Right atrium auricular region (tissue), 2 donors: ENCODE data around the gene NRXN3. TPM values are rescaled to one million over a fixed set of nuclear protein-coding genes. Genes with fewer than 3 reads are reported as not detected.

ENCODE experiments used
- DNase-seq: peaks from one replicate; pipeline ENCODE4 v3.0.0-alpha.2; 2019; ENCODE audit warnings: low spot score
- H3K27ac ChIP-seq, 2 donors: fragments of 200-600 bp; sonication (generic); 1 replicate in 1 of 2; 2 replicates in 1 of 2; pipeline ENCODE4 v1.5.1; 2016 to 2019
- H3K27me3 ChIP-seq, 2 donors: fragments of 200-600 bp; sonication (generic); one replicate each; pipeline versions ENCODE4 v1.5.1 to v1.6.0; 2017 to 2019
- H3K36me3 ChIP-seq: fragments of 200-600 bp; sonication (generic); one replicate; pipeline ENCODE4 v1.5.1; 2016
- H3K4me1 ChIP-seq, 2 donors: fragments of 200-600 bp; sonication (generic); one replicate each; pipeline versions ENCODE4 v1.5.1 to v1.6.0; 2017 to 2019
- H3K4me3 ChIP-seq, 2 donors: fragments of 200-600 bp; sonication (generic); 1 replicate in 1 of 2; 2 replicates in 1 of 2; pipeline ENCODE4 v1.5.1; 2017 to 2019; ENCODE audit warnings: mild to moderate bottlenecking in 1 of 2, moderate library complexity in 1 of 2
- H3K9me3 ChIP-seq, 2 donors: fragments of 200-600 bp; sonication (generic); one replicate each; pipeline ENCODE4 v1.5.1; 2019
- total RNA-seq, 2 donors: library from RNA; depleted of rRNA; stranded (reverse); fragments of >200 nt; gene quantifications; one replicate each; pipeline ENCODE4 v1.1.0, GENCODE V29; 2016
- TF ChIP-seq, protein P1 (sequence below), 2 donors: fragments of 200-600 bp; sonication (generic); IDR thresholded peaks; one replicate each; pipeline ENCODE4 v1.5.1; 2019; ENCODE audit warnings: antibody characterized with exemption in 2 of 2

The NRXN3 gene
- total RNA-seq, 2 donors from 2014 or later = 2.0 to 2.3 TPM

DNA sequence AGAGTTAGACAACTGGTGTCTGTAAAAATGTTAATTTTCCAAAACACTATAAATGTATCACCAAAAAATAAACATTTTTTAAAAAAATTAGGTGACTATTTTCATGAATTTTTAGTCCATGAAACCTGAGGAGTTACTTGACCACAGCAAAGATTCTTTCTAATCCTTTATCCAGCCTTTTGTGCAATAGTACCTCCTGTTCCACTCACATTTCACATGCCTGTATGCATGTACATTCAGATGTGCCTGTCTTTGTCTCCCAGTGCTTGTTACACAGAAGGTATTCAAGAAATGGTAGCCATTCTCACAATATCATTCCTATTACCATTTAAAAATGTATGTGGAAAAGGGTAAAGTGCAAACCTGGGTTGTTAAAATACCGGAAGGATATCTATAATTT, 1184.2 kb downstream of the NRXN3 start:
- Histone ChIP-seq H3K27me3 (no peaks in the 10 kb centered on the region), H3K4me3 (no peak overlapping the region), H3K36me3 (no peaks in the 10 kb centered on the region), H3K27ac (no peak overlapping the region), H3K9me3 (no peaks in the 10 kb centered on the region), H3K4me1 (no peaks in the 10 kb centered on the region)
- DNase-seq = no peak
- TF ChIP-seq, protein P1, sequence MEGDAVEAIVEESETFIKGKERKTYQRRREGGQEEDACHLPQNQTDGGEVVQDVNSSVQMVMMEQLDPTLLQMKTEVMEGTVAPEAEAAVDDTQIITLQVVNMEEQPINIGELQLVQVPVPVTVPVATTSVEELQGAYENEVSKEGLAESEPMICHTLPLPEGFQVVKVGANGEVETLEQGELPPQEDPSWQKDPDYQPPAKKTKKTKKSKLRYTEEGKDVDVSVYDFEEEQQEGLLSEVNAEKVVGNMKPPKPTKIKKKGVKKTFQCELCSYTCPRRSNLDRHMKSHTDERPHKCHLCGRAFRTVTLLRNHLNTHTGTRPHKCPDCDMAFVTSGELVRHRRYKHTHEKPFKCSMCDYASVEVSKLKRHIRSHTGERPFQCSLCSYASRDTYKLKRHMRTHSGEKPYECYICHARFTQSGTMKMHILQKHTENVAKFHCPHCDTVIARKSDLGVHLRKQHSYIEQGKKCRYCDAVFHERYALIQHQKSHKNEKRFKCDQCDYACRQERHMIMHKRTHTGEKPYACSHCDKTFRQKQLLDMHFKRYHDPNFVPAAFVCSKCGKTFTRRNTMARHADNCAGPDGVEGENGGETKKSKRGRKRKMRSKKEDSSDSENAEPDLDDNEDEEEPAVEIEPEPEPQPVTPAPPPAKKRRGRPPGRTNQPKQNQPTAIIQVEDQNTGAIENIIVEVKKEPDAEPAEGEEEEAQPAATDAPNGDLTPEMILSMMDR (IDR thresholded peaks at IDR 0.05) = no peak

DNA sequence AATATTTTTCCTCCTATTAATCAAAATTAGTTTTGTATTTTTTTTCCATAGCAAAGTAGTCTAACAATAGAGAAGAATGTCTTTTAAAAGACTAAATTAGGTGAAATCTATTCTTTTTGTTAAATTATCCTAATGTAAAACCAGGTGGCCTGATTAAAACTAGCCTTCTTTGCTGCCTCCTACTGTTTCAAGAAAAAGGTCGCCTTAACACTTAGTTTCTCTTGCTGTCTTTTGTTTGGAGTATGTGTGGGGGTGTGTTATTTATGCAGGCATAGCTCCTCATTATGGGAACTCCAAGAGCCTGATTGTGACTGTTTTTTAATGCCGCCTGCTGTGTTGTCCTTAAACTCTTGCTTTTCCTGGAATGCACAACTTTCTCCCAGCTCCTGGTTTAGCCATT, 1185.9 kb downstream of the NRXN3 start:
- Histone ChIP-seq H3K27ac (no peak overlapping the region), H3K27me3 (no peaks in the 10 kb centered on the region), H3K4me3 (no peak overlapping the region), H3K9me3 (no peaks in the 10 kb centered on the region), H3K36me3 (no peaks in the 10 kb centered on the region), H3K4me1 (no peaks in the 10 kb centered on the region)
- DNase-seq = no peak
- TF ChIP-seq, protein P1 (IDR thresholded peaks at IDR 0.05) = no peak

DNA sequence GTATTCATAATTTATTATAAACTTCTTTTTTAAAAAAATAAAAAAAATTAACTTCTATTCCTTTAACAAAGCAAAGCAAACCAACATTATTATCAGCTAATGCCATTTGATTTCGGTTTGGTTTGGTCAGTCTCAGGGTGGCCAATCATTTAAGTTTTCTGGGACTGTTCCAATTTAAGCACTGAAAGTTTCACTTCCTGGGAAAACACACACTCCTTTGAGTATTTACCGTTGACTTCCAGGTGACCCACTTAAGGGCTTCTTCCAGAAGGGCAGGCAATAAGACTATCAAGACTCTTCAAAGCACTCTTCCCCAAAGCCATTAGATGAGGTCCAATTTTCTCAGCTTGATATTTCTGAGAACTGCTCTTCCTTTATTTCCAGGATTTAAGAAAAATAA, 1187.1 kb downstream of the NRXN3 start:
- no peak overlapping the region for H3K4me3 ChIP-seq
- H3K36me3 ChIP-seq = no peaks in the 10 kb centered on the region
- H3K27ac ChIP-seq = no peak overlapping the region
- H3K9me3 ChIP-seq = no peaks in the 10 kb centered on the region
- TF ChIP-seq, protein P1 (IDR thresholded peaks at IDR 0.05) = no peak
- no peak for DNase-seq
- H3K4me1 ChIP-seq = no peaks in the 10 kb centered on the region
- H3K27me3 ChIP-seq = no peaks in the 10 kb centered on the region

DNA sequence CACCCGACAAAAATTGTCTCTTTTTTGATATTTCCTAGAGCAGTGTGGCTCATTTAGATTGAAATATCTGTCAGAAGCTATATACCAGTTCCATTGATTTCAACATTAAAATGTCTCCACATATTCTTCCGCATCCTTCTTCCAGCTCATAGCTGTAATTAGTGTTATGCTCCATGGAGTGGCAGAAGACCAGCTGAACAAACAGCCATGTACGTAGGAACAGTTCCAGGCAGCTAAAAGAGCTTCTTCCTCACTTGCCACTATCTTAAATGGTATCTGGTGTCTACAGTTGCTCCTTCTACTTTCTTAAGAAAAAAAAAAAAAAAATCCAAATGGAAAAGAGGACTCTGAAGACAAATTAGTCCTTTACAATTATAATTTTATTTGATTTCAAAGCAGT, 1193.1 kb downstream of the NRXN3 start:
- Histone ChIP-seq H3K27me3 (no peaks in the 10 kb centered on the region), H3K36me3 (no peaks in the 10 kb centered on the region), H3K9me3 (no peaks in the 10 kb centered on the region), H3K4me3 (no peak overlapping the region), H3K4me1 (no peaks in the 10 kb centered on the region), H3K27ac (no peak overlapping the region)
- DNase-seq = no peak
- TF ChIP-seq, protein P1 (IDR thresholded peaks at IDR 0.05) = no peak

DNA sequence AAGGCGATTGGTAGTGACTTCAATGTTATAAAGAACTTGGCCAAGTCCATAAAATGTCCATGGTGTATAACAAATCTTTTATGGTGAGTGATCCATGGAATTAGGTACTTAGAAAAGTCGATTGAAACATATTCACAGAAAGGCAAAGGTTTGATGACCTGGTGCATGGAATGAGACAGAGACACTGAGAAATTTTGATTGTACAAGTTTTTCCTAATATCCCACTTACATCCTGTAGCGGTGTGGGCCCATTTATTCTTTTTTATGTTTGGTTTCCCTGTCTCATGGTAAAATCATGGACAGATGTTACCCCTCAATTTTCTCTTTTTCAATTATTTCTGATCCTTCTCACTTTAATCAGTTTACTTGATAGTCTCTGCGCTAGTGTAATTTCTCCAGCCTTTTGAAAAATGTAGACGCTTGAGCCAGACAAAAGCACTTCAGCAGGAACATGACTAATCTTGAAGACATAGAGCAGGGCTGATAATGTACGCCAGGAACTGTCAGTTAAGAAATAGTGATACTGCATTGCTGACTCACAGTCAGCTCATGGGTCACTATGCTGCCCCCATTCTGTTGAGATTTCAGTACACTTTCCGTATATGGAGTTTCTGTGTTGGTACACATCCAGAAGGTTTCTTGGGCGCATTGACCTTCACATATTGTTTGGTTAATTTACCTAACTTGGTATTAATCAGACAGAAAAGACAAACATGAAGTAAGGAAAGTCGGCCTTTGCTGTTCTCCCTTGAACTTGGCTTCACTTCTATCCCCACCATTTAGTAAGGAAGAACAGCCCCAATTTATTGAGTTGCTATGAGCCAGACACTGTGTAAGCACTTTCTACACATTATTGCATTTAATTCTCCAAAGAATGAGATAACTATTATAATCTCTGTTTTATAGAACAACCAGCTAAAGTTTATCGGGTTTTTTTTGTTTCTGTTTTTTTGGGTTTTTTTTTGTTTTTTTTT, 1199.5 kb downstream of the NRXN3 start:
- TF ChIP-seq, protein P1 (IDR thresholded peaks at IDR 0.05) = no peak
- no peaks in the 10 kb centered on the region for H3K4me1 ChIP-seq
- no peak for DNase-seq
- H3K4me3 ChIP-seq = no peak overlapping the region
- H3K27me3 ChIP-seq = no peaks in the 10 kb centered on the region
- no peak overlapping the region for H3K27ac ChIP-seq
- no peaks in the 10 kb centered on the region for H3K36me3 ChIP-seq
- H3K9me3 ChIP-seq = no peaks in the 10 kb centered on the region
